ENCODE measurements around the gene PLXNA3.

GRCh38 chrX:154408659-154409221 is 49.3 kb upstream of the PLXNA3 start:
- TF ChIP-seq CTCF (IDR thresholded peaks at IDR 0.05; ENCODE audit: low read depth, low read length) (no peak), POLR2A (IDR thresholded peaks at IDR 0.05; ENCODE audit: extremely low read depth, insufficient read length) (peak; percentile 15)

All from NB4 (cell line).